Activated naive CD4-positive, alpha-beta T cell treated with anti-CD3 and anti-CD28 coated beads, Interleukin-2, amount 50 U/mL, for 72 hours (primary cell): ENCODE results near the gene MAGI2. TPM values are rescaled to one million over a fixed set of nuclear protein-coding genes. Genes with fewer than 3 reads are reported as not detected.
"Not testable (repeated sequence)": the region's sequence is repeated elsewhere in the genome, so short reads cannot be mapped to it uniquely, and the experiment has no call there.

Source experiments
- ATAC-seq, 2 donors: fragments of 150-1000 bp; cut with Tn5 transposase; 2 replicates each; pipeline ENCODE4 v1.10.0; 2021; ENCODE audit warnings: mild to moderate bottlenecking in 2 of 2, moderate library complexity in 2 of 2
- DNase-seq, 2 donors: peaks; one replicate each; pipeline ENCODE4 v3.0.0; 2021 to 2022; ENCODE audit warnings: low spot score in 2 of 2
- H3K27ac Mint-ChIP-seq, 2 donors: one replicate each; pipeline ENCODE4 v1.8.0; 2022; ENCODE audit warnings: mild to moderate bottlenecking in 2 of 2, mixed read lengths in 2 of 2
- H3K36me3 Mint-ChIP-seq, 2 donors: one replicate each; pipeline ENCODE4 v1.8.0; 2022; ENCODE audit warnings: mixed read lengths in 2 of 2
- H3K9me3 Mint-ChIP-seq, 2 donors: one replicate each; pipeline ENCODE4 v1.8.0; 2022; ENCODE audit warnings: mixed read lengths in 2 of 2
- total RNA-seq, 2 donors: library from RNA; stranded (reverse); gene quantifications; one replicate each; pipeline ENCODE4 v1.2.3, GENCODE V29; 2022

The MAGI2 gene
- total RNA-seq, 2 donors from 2014 or later, result 0.16 TPM; not detected in 1

- no peak for DNase-seq
- ATAC-seq, result no peak
Measured at GRCh38 chr7:78017591-78018100, 1435.8 kb downstream of the MAGI2 start.

GRCh38 chr7:78015574-78016260 is 1437.8 kb downstream of the MAGI2 start:
- DNase-seq (no peak), ATAC-seq (no peak)
- H3K36me3 Mint-ChIP-seq, result peaks cover 4 to 7% of the 10 kb centered on the region in 2 donors
- H3K9me3 Mint-ChIP-seq, result no peaks in the 10 kb centered on the region
- H3K27ac Mint-ChIP-seq, result no peak overlapping the region

More at GRCh38 chr7:78017591-78018100, 1435.8 kb downstream of the MAGI2 start:
- H3K27ac Mint-ChIP-seq, result no peak overlapping the region
- H3K9me3 Mint-ChIP-seq, result no peaks in the 10 kb centered on the region
- peaks cover 4 to 7% of the 10 kb centered on the region in 2 donors for H3K36me3 Mint-ChIP-seq

GRCh38 chr7:78014401-78014800 is 1439.1 kb downstream of the MAGI2 start:
- ATAC-seq (no peak), DNase-seq (no peak)
- H3K9me3 Mint-ChIP-seq, result no peaks in the 10 kb centered on the region
- H3K36me3 Mint-ChIP-seq, result peaks cover 4 to 7% of the 10 kb centered on the region in 2 donors
- no peak overlapping the region for H3K27ac Mint-ChIP-seq

- Mint-ChIP-seq H3K27ac (no peak overlapping the region), H3K36me3 (no peaks in the 10 kb centered on the region), H3K9me3 (no peaks in the 10 kb centered on the region)
- ATAC-seq (no peak), DNase-seq (no peak)
Measured at GRCh38 chr7:78013386-78013785, 1440.1 kb downstream of the MAGI2 start.

GRCh38 chr7:78011642-78012041 is 1441.8 kb downstream of the MAGI2 start:
- no peak overlapping the region for H3K27ac Mint-ChIP-seq

GRCh38 chr7:78007231-78007630 is 1446.2 kb downstream of the MAGI2 start:
- H3K9me3 Mint-ChIP-seq, result no peaks in the 10 kb centered on the region
- no peak overlapping the region for H3K27ac Mint-ChIP-seq
- DNase-seq, result no peak
- H3K36me3 Mint-ChIP-seq, result no peaks in the 10 kb centered on the region
- no peak for ATAC-seq

More at GRCh38 chr7:78011642-78012041, 1441.8 kb downstream of the MAGI2 start:
- Mint-ChIP-seq H3K36me3 (no peaks in the 10 kb centered on the region), H3K9me3 (no peaks in the 10 kb centered on the region)
- DNase-seq (no peak), ATAC-seq (no peak)

GRCh38 chr7:78006063-78006755 is 1447.3 kb downstream of the MAGI2 start:
- Mint-ChIP-seq H3K36me3 (no peaks in the 10 kb centered on the region), H3K9me3 (peaks cover 0 to 5% of the 10 kb centered on the region in 2 donors), H3K27ac (no peak overlapping the region)
- no peak for ATAC-seq
- DNase-seq, result no peak

- Mint-ChIP-seq H3K36me3 (no peaks in the 10 kb centered on the region), H3K27ac (no peak overlapping the region), H3K9me3 (peaks cover 0 to 5% of the 10 kb centered on the region in 2 donors)
- ATAC-seq (no peak), DNase-seq (no peak)
Measured at GRCh38 chr7:78002715-78003114, 1450.8 kb downstream of the MAGI2 start.

GRCh38 chr7:78002021-78002420 is 1451.4 kb downstream of the MAGI2 start:
- H3K36me3 Mint-ChIP-seq, result no peaks in the 10 kb centered on the region
- DNase-seq (no peak), ATAC-seq (no peak)
- H3K9me3 Mint-ChIP-seq, result peaks cover 0 to 5% of the 10 kb centered on the region in 2 donors
- H3K27ac Mint-ChIP-seq, result no peak overlapping the region

GRCh38 chr7:77999168-77999567 is 1454.3 kb downstream of the MAGI2 start:
- ATAC-seq, H3K36me3 Mint-ChIP-seq, H3K9me3 Mint-ChIP-seq, DNase-seq, H3K27ac Mint-ChIP-seq: not testable (repeated sequence)

- ATAC-seq (no peak), DNase-seq (no peak)
- no peaks in the 10 kb centered on the region for H3K36me3 Mint-ChIP-seq
- H3K9me3 Mint-ChIP-seq, result no peaks in the 10 kb centered on the region
- H3K27ac Mint-ChIP-seq, result no peak overlapping the region
Measured at GRCh38 chr7:77995717-77996116, 1457.8 kb downstream of the MAGI2 start.

GRCh38 chr7:77993838-77994237 is 1459.6 kb downstream of the MAGI2 start:
- Mint-ChIP-seq H3K36me3 (no peaks in the 10 kb centered on the region), H3K9me3 (no peaks in the 10 kb centered on the region), H3K27ac (no peak overlapping the region)
- ATAC-seq (no peak), DNase-seq (no peak)

- no peak overlapping the region for H3K27ac Mint-ChIP-seq
- ATAC-seq (no peak), DNase-seq (no peak)
- no peaks in the 10 kb centered on the region for H3K9me3 Mint-ChIP-seq
- H3K36me3 Mint-ChIP-seq, result no peaks in the 10 kb centered on the region
Measured at GRCh38 chr7:77991656-77992055, 1461.8 kb downstream of the MAGI2 start.

GRCh38 chr7:77989981-77990566 is 1463.4 kb downstream of the MAGI2 start:
- no peak overlapping the region for H3K27ac Mint-ChIP-seq
- H3K36me3 Mint-ChIP-seq, result no peaks in the 10 kb centered on the region
- peak in 1 of 2 donors; percentile 13 for DNase-seq
- ATAC-seq, result no peak
- H3K9me3 Mint-ChIP-seq, result no peaks in the 10 kb centered on the region

- DNase-seq (no peak), ATAC-seq (no peak)
- Mint-ChIP-seq H3K27ac (no peak overlapping the region), H3K9me3 (no peaks in the 10 kb centered on the region), H3K36me3 (no peaks in the 10 kb centered on the region)
Measured at GRCh38 chr7:77985974-77986339, 1467.5 kb downstream of the MAGI2 start.

- ATAC-seq, result no peak
- no peak overlapping the region for H3K27ac Mint-ChIP-seq
- no peaks in the 10 kb centered on the region for H3K9me3 Mint-ChIP-seq
- no peak for DNase-seq
- H3K36me3 Mint-ChIP-seq, result no peaks in the 10 kb centered on the region
Measured at GRCh38 chr7:77985232-77985973, 1468.1 kb downstream of the MAGI2 start.

- H3K36me3 Mint-ChIP-seq, result no peaks in the 10 kb centered on the region
- ATAC-seq, result no peak
- H3K9me3 Mint-ChIP-seq, result no peaks in the 10 kb centered on the region
- DNase-seq, result no peak
- H3K27ac Mint-ChIP-seq, result no peak overlapping the region
Measured at GRCh38 chr7:77983973-77984372, 1469.5 kb downstream of the MAGI2 start.
